ENCODE results near the gene ERICH4. TPM values are rescaled to one million over a fixed set of nuclear protein-coding genes. Genes with fewer than 3 reads are reported as not detected.
A peak's percentile ranks its signal among the peaks of the same experiment; 100 is the strongest.

The ERICH4 gene
- total and polyA plus RNA-seq, 8 donors, result not detected

DNA sequence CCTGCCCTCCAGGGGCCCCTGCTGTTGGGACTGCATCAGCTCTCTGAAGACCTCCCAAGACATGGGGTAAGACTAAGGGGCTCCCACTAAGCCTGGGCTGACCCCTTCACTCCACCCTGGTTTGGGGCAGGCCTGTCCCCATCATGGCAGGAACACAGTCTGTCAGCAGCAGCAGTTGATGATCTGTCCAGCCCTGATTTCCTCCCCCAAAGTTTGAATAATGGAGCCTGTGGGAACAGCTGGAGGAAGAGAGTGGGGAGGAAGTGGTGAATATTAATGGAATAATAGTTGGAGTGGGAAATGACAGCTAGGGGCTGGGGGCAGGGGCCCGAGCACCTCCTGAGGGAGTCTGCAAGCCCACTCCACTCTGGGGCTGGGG lies 14.5 kb upstream of the ERICH4 start:
- TF ChIP-seq EP300 (IDR thresholded peaks at IDR 0.05) (no peak), POLR2AphosphoS5 (IDR thresholded peaks at IDR 0.05) (no peak), POLR2A (IDR thresholded peaks at IDR 0.05) (no peak)
- TF ChIP-seq, protein P1, sequence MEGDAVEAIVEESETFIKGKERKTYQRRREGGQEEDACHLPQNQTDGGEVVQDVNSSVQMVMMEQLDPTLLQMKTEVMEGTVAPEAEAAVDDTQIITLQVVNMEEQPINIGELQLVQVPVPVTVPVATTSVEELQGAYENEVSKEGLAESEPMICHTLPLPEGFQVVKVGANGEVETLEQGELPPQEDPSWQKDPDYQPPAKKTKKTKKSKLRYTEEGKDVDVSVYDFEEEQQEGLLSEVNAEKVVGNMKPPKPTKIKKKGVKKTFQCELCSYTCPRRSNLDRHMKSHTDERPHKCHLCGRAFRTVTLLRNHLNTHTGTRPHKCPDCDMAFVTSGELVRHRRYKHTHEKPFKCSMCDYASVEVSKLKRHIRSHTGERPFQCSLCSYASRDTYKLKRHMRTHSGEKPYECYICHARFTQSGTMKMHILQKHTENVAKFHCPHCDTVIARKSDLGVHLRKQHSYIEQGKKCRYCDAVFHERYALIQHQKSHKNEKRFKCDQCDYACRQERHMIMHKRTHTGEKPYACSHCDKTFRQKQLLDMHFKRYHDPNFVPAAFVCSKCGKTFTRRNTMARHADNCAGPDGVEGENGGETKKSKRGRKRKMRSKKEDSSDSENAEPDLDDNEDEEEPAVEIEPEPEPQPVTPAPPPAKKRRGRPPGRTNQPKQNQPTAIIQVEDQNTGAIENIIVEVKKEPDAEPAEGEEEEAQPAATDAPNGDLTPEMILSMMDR (IDR thresholded peaks at IDR 0.05), result no peak
- Histone ChIP-seq H3K9me3 (no peaks in the 10 kb centered on the region), H3K27ac (peak overlapping the region; percentile 43 to 87 (median 80)), H3K4me1 (peaks cover 27 to 50% (median 47%) of the 10 kb centered on the region in 4 donors), H3K36me3 (peaks cover 28 to 64% (median 63%) of the 10 kb centered on the region in 4 donors), H3K27me3 (no peaks in the 10 kb centered on the region), H3K4me3 (peak overlapping the region; percentile 46 to 56 (median 51))
- DNase-seq, result no peak
- WGBS, 5 donors, result 53 to 87% (median 61%) methylated on average over 1 of the region's 1 CpG
- intact Hi-C loops (cut with DNase I; ENCODE audit: low total_unique reads), result no loop called here

DNA sequence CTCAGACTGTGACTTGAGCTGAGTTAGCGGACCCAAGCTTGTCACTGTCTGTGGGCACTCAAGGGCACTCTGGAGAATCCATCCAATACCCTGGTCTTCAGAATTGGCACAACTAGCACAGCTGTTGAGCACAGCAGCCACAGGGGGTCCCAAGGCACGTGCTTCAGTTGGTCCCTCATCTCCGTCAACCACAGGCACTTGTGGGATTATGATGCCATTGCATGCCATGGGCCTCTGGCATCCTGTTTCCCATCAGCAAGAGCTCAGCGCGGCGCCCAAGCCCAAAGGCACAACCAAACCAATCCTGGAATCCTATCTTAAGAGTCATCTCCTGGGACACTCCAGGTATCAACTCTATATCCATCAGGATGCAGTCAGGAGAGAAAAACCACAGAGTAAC lies 12.0 kb upstream of the ERICH4 start:
- intact Hi-C loops (cut with DNase I; ENCODE audit: low total_unique reads), result no loop called here
- TF ChIP-seq EP300 (IDR thresholded peaks at IDR 0.05) (no peak), POLR2AphosphoS5 (IDR thresholded peaks at IDR 0.05) (no peak), POLR2A (IDR thresholded peaks at IDR 0.05) (no peak)
- TF ChIP-seq, protein P1 (IDR thresholded peaks at IDR 0.05), result no peak
- H3K27ac ChIP-seq, result peak overlapping the region in 1 of 5 donors; percentile 31
- peaks cover 18 to 59% (median 56%) of the 10 kb centered on the region in 4 donors for H3K36me3 ChIP-seq
- peaks cover 27 to 33% (median 32%) of the 10 kb centered on the region in 4 donors for H3K4me1 ChIP-seq
- H3K27me3 ChIP-seq, result no peaks in the 10 kb centered on the region
- H3K9me3 ChIP-seq, result no peaks in the 10 kb centered on the region
- WGBS, 5 donors, result 80 to 95% (median 88%) methylated on average over 6 of the region's 6 CpGs
- no peak for DNase-seq
- no peak overlapping the region for H3K4me3 ChIP-seq

DNA sequence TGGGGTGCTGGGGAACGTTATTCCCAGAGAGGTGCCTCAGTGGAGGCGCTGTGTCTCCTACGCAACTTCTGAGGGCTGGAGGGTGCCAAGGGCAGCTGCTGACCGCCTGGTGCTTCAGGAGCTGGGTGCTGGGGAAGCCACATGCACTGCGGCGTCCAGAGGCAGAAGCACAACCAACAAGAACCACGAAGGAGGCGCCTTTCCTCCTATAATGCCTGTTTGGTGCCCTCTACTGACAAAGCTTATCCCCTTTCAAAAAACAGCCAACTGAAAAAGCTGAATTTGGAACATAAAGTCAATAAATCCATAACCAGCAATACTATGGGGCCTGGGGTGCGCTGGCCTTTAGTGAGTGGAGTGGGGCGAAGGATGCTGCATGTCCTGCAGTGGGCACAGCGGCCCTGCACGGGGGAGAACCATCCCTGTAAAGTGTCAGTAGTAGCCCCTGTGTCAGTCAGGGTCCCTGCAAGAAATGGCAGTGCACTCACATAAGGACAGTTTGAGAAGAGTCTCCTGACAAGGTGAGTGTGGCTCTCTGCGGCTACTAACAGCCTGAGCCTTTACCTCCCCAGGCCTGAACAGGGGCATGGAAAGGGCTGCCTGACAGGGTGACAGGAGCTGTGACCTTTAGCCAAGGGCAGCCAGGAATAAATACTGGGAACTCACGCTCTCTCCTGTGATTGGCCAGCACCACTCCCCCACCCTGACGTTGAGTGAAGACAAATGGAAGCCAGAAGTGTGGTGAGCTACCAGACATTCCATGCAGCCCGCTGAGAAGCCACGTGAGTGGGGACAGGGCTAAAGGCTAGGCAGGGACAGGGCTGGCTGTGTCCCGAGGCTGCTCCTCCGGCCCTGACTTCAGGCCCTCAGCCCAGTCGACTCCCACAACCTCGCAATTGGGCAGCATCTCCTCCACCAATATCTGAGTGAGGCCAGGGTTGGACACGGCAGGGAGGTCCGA lies 11.2 kb upstream of the ERICH4 start:
- Histone ChIP-seq H3K4me3 (no peak overlapping the region), H3K27ac (peak overlapping the region in 2 of 5 donors; percentile 14 to 40), H3K36me3 (peaks cover 23 to 62% (median 60%) of the 10 kb centered on the region in 4 donors), H3K9me3 (no peaks in the 10 kb centered on the region), H3K27me3 (no peaks in the 10 kb centered on the region), H3K4me1 (peaks cover 21 to 25% (median 24%) of the 10 kb centered on the region in 4 donors)
- TF ChIP-seq, protein P1 (IDR thresholded peaks at IDR 0.05), result peak in 2 of 7 experiments; percentile 16 to 17
- TF ChIP-seq POLR2A (IDR thresholded peaks at IDR 0.05) (no peak), POLR2AphosphoS5 (IDR thresholded peaks at IDR 0.05) (no peak), EP300 (IDR thresholded peaks at IDR 0.05) (no peak)
- WGBS, 5 donors, result 60 to 67% (median 65%) methylated on average over 23 of the region's 23 CpGs
- DNase-seq, result peak in 1 of 2 donors; percentile 60
- intact Hi-C loops (cut with DNase I; ENCODE audit: low total_unique reads), result no loop called here

DNA sequence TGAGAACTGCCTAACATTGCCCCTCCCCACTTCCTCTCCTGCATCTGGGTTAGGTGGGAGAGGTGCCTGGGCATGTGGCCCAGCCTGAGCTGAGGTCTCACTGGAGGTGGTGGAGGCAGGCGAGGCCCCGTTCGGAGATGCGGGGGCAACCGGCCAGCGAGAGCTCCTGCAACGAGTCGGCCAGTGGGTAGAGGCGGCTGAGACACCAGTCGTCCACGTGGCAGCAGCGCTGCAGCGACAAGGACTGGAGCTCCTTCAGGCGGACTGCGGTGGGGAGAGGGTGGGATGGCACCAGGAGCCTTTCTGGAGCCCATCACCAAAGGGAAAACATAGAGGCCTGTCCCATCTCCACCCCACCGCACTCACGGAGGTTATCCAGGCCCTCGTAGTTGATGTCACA lies 9.8 kb upstream of the ERICH4 start:
- Histone ChIP-seq H3K4me3 (no peak overlapping the region), H3K4me1 (peaks cover 8 to 13% (median 12%) of the 10 kb centered on the region in 4 donors), H3K36me3 (peaks cover 29 to 77% (median 74%) of the 10 kb centered on the region in 4 donors), H3K27ac (no peak overlapping the region), H3K27me3 (no peaks in the 10 kb centered on the region), H3K9me3 (no peaks in the 10 kb centered on the region)
- intact Hi-C loops (cut with DNase I; ENCODE audit: low total_unique reads), result no loop called here
- no peak for TF ChIP-seq POLR2AphosphoS5 (IDR thresholded peaks at IDR 0.05)
- no peak for TF ChIP-seq POLR2A (IDR thresholded peaks at IDR 0.05)
- TF ChIP-seq, protein P1 (IDR thresholded peaks at IDR 0.05), result no peak
- no peak for TF ChIP-seq EP300 (IDR thresholded peaks at IDR 0.05)
- WGBS, 5 donors, result 85 to 92% (median 89%) methylated on average over 12 to 18 of the region's 18 CpGs
- DNase-seq, result no peak
